HUDEP-2 (cell line): Measurements from ENCODE around the gene GABPB1.
A peak's percentile ranks its signal among the peaks of the same experiment; 100 is the strongest.

Experiments
- DNase-seq, 76 experiments: peaks; one replicate each; lab custom pipeline; 2025; ENCODE audit not compliant: unreplicated experiment in 76 of 76; lab: John Stamatoyannopoulos, UW

GABPB1 gene

GRCh38 chr15:50350621-50351020 is 4.4 kb downstream of the GABPB1 start:
- no peak for DNase-seq

- DNase-seq = no peak
Measured at GRCh38 chr15:50345298-50345697, 9.7 kb downstream of the GABPB1 start.

GRCh38 chr15:50344006-50344464 is 11.0 kb downstream of the GABPB1 start:
- no peak for DNase-seq

GRCh38 chr15:50341616-50342136 is 13.3 kb downstream of the GABPB1 start:
- no peak for DNase-seq

- no peak for DNase-seq
Measured at GRCh38 chr15:50340416-50340815, 14.6 kb downstream of the GABPB1 start.

GRCh38 chr15:50339717-50340116 is 15.3 kb downstream of the GABPB1 start:
- DNase-seq = no peak

- no peak for DNase-seq
Measured at GRCh38 chr15:50335251-50335650, 19.7 kb downstream of the GABPB1 start.

- DNase-seq = no peak
Measured at GRCh38 chr15:50333229-50333628, 21.8 kb downstream of the GABPB1 start.

- DNase-seq = no peak
Measured at GRCh38 chr15:50330921-50331320, 24.1 kb downstream of the GABPB1 start.

- no peak for DNase-seq
Measured at GRCh38 chr15:50328116-50328515, 26.9 kb downstream of the GABPB1 start.

- no peak for DNase-seq
Measured at GRCh38 chr15:50321680-50322210, 33.3 kb downstream of the GABPB1 start.

GRCh38 chr15:50320504-50320903 is 34.5 kb downstream of the GABPB1 start:
- no peak for DNase-seq

- DNase-seq = no peak
Measured at GRCh38 chr15:50318697-50319096, 36.3 kb downstream of the GABPB1 start.

- DNase-seq = peak in 28 of 76 experiments; percentile 1 to 58 (median 25)
Measured at GRCh38 chr15:50315814-50316630, 39.0 kb downstream of the GABPB1 start.

GRCh38 chr15:50312636-50313035 is 42.4 kb downstream of the GABPB1 start:
- DNase-seq = no peak

- DNase-seq = no peak
Measured at GRCh38 chr15:50307799-50308198, 47.2 kb downstream of the GABPB1 start.

- DNase-seq = no peak
Measured at GRCh38 chr15:50304836-50305235, 50.2 kb downstream of the GABPB1 start.

GRCh38 chr15:50302581-50302980 is 52.4 kb downstream of the GABPB1 start:
- no peak for DNase-seq

GRCh38 chr15:50298340-50298739 is 56.7 kb downstream of the GABPB1 start:
- no peak for DNase-seq

GRCh38 chr15:50295966-50296365 is 59.0 kb downstream of the GABPB1 start:
- DNase-seq = no peak

- DNase-seq = no peak
Measured at GRCh38 chr15:50289749-50290148, 65.2 kb downstream of the GABPB1 start.
